Fibroblast of lung (primary cell): ENCODE measurements around the gene OR8A1. TPM values are rescaled to one million over a fixed set of nuclear protein-coding genes. Genes with fewer than 3 reads are reported as not detected.
A peak's percentile ranks its signal among the peaks of the same experiment; 100 is the strongest.

Experiments
- DNase-seq, 2 donors: peaks; one replicate each; pipeline versions ENCODE4 v3.0.0 to v3.0.0-alpha.2; 2010; ENCODE audit warnings: low read depth in 2 of 2
- H2AFZ ChIP-seq: 2 replicates; pipeline ENCODE4 v1.5.1; 2012; ENCODE audit warnings: low read length, control low read depth, inconsistent platforms
- H3K27ac ChIP-seq: 2 replicates; pipeline ENCODE4 v1.5.1; 2011; ENCODE audit warnings: low read length, control low read depth; ENCODE audit not compliant: insufficient read depth
- H3K27me3 ChIP-seq: 2 replicates; pipeline ENCODE4 v1.5.1; 2011; ENCODE audit warnings: mild to moderate bottlenecking, low read length; ENCODE audit not compliant: control insufficient read depth, insufficient read depth
- H3K36me3 ChIP-seq: 2 replicates; pipeline ENCODE4 v1.5.1; 2011; ENCODE audit warnings: low read length; ENCODE audit not compliant: control insufficient read depth, insufficient read depth
- H3K4me1 ChIP-seq: 2 replicates; pipeline ENCODE4 v1.5.1; 2011; ENCODE audit warnings: low read length; ENCODE audit not compliant: control insufficient read depth, insufficient read depth; ENCODE audit errors: extremely low read depth
- H3K4me2 ChIP-seq: 2 replicates; pipeline ENCODE4 v1.5.1; 2011; ENCODE audit warnings: low read length, control low read depth; ENCODE audit not compliant: insufficient read depth; ENCODE audit errors: extremely low read depth
- H3K4me3 ChIP-seq, 4 experiments: fragments of 200-600 bp in 1 of 4; sonication (generic) in 1 of 4; replicated peaks in 1 of 4; 2 replicates each; pipeline ENCODE4 v1.5.1; 2011 to 2016; ENCODE audit warnings: low read length in 4 of 4, low read depth in 3 of 4, mild to moderate bottlenecking in 3 of 4, control low read depth in 2 of 4, inconsistent platforms in 1 of 4, mixed read lengths in 1 of 4; ENCODE audit not compliant: insufficient read depth in 1 of 4; ENCODE audit errors: control extremely low read depth in 1 of 4
- H3K79me2 ChIP-seq: 2 replicates; pipeline ENCODE4 v1.5.1; 2012; ENCODE audit warnings: mild to moderate bottlenecking, low read length, inconsistent platforms; ENCODE audit not compliant: control insufficient read depth, insufficient read depth
- H3K9ac ChIP-seq: 2 replicates; pipeline ENCODE4 v1.5.1; 2011; ENCODE audit warnings: mild to moderate bottlenecking, low read length, control low read depth; ENCODE audit not compliant: insufficient read depth
- H3K9me3 ChIP-seq: 2 replicates; pipeline ENCODE4 v1.5.1; 2012; ENCODE audit warnings: low read depth, low read length; ENCODE audit not compliant: control insufficient read depth, insufficient read depth
- H4K20me1 ChIP-seq: 2 replicates; pipeline ENCODE4 v1.5.1; 2011; ENCODE audit warnings: low read length; ENCODE audit not compliant: control insufficient read depth, insufficient read depth; ENCODE audit errors: extremely low read depth
- EZH2 ChIP-seq: IDR thresholded peaks from 2 replicates; pipeline ENCODE4 v1.5.1; 2012; ENCODE audit warnings: low read length, control low read depth, mild to moderate bottlenecking; ENCODE audit errors: missing control alignments
- polyA plus RNA-seq, 2 donors: library from polyadenylated mRNA; depleted of rRNA in 1 of 2; stranded (reverse) in 1 of 2; unstranded in 1 of 2; fragments of >200 nt; gene quantifications; 2 replicates each; pipeline ENCODE4 v1.2.1, GENCODE V29; 2011 to 2012; ENCODE audit warnings: missing spikeins in 1 of 2
- total RNA-seq: library from RNA; depleted of rRNA; stranded (reverse); fragments of >200 nt; gene quantifications from 2 replicates; pipeline ENCODE4 v1.2.1, GENCODE V29; 2014
- TF ChIP-seq, protein P1 (sequence below), 2 donors: IDR thresholded peaks in 1 of 2; conservative IDR thresholded peaks in 1 of 2; 1 replicate in 1 of 2; 2 replicates in 1 of 2; pipeline ENCODE4 v1.5.1; 2011 to 2012; ENCODE audit warnings: low read length in 2 of 2, control low read depth in 1 of 2, inconsistent platforms in 1 of 2, low read depth in 1 of 2, mild to moderate bottlenecking in 1 of 2

OR8A1 gene
- total and polyA plus RNA-seq, 2 donors (not counting 1 experiment from before 2014, with no cell fraction given): not detected

DNA sequence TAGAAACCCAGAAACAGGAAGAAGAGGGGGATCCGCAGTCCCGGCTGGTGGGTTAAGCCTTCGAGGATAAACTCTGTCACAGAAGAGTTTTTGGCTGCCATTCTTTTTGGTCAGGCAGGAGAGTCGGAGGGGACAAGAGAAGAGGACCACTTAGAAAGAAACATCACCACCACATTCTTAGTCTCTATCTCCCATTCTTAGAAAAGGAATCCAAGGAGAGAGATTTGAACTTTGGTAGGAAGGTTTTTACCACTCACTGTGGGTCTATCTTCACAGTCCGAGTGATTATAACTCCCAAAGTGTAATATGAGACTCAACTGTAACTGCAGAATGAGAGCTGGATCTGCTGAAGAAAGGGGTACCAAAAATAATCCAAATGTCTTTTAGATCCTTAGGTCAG lies 26.2 kb upstream of the OR8A1 start, which contains the start of gene OR8B12:
Gene OR8B12, minus strand, starts transcription at position 101 of the 400 bp plus-strand sequence. Its CDS starts 0 bp downstream, at position 101.
- H3K79me2 ChIP-seq: no peaks in the 10 kb centered on the region
- H3K27me3 ChIP-seq: no peaks in the 10 kb centered on the region
- H2AFZ ChIP-seq: no peak within 1 kb of the TSS
- H3K4me1 ChIP-seq: no peaks in the 10 kb centered on the region
- no peak within 1 kb of the TSS for H3K4me2 ChIP-seq
- TF ChIP-seq, protein P1, sequence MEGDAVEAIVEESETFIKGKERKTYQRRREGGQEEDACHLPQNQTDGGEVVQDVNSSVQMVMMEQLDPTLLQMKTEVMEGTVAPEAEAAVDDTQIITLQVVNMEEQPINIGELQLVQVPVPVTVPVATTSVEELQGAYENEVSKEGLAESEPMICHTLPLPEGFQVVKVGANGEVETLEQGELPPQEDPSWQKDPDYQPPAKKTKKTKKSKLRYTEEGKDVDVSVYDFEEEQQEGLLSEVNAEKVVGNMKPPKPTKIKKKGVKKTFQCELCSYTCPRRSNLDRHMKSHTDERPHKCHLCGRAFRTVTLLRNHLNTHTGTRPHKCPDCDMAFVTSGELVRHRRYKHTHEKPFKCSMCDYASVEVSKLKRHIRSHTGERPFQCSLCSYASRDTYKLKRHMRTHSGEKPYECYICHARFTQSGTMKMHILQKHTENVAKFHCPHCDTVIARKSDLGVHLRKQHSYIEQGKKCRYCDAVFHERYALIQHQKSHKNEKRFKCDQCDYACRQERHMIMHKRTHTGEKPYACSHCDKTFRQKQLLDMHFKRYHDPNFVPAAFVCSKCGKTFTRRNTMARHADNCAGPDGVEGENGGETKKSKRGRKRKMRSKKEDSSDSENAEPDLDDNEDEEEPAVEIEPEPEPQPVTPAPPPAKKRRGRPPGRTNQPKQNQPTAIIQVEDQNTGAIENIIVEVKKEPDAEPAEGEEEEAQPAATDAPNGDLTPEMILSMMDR (conservative IDR thresholded peaks at IDR 0.05 in 1 of 2, IDR thresholded peaks at IDR 0.05 in 1 of 2; ENCODE audit: low read depth in 1 of 2, low read length in 2 of 2): no peak
- no peak for TF ChIP-seq EZH2
- no peak for DNase-seq
- no peaks in the 10 kb centered on the region for H4K20me1 ChIP-seq
- no peak within 1 kb of the TSS for H3K9ac ChIP-seq
- no peaks in the 10 kb centered on the region for H3K36me3 ChIP-seq
- H3K9me3 ChIP-seq: no peaks in the 10 kb centered on the region
- H3K27ac ChIP-seq: no peak within 1 kb of the TSS
- H3K4me3 ChIP-seq: no peak within 1 kb of the TSS

DNA sequence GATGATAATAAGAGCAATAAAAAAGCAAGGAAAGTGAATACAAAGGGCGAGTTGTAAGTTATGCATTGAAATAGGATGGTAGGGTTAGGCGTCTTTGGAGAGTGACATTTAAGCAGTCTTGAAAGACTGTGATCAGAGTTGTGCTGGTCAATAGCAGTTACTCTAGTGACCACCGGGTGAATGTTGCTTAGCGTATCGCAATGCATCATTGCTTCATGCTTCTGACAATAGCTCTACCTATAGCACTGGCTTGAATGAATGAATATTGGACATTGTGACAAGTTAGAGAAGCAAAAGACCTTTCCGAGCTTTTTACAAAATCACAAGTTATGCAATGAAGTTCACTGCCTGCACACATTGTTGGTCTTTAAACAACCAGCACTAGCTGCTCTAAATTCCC lies 18.6 kb upstream of the OR8A1 start:
- Histone ChIP-seq H3K79me2 (no peaks in the 10 kb centered on the region), H3K9me3 (no peaks in the 10 kb centered on the region), H3K4me3 (no peak overlapping the region), H2AFZ (no peak overlapping the region), H3K36me3 (no peaks in the 10 kb centered on the region), H4K20me1 (no peaks in the 10 kb centered on the region), H3K27ac (no peak overlapping the region), H3K4me2 (no peak overlapping the region), H3K27me3 (no peaks in the 10 kb centered on the region), H3K4me1 (no peaks in the 10 kb centered on the region), H3K9ac (no peak overlapping the region)
- DNase-seq: no peak
- no peak for TF ChIP-seq EZH2
- TF ChIP-seq, protein P1 (conservative IDR thresholded peaks at IDR 0.05 in 1 of 2, IDR thresholded peaks at IDR 0.05 in 1 of 2; ENCODE audit: low read depth in 1 of 2, low read length in 2 of 2): no peak

DNA sequence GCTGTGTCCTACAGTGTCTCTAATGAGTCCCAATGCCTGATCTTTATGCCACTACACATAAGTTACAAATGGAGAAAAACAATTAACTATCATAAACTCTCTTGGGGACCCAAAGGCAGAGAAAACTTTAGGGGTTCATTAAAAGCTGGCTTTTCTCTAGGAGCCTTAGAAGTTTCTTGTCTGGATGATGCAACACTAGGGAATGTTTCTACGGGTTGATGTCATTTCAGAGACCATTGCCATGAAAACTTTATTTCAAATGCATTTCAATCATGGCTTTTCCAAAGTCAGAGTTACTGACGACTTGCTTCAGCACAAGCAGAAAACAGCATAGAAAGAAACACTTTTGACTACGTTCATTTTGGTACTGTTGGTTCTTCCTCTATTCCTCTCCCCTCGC lies 17.8 kb upstream of the OR8A1 start:
- Histone ChIP-seq H2AFZ (no peak overlapping the region), H4K20me1 (no peaks in the 10 kb centered on the region), H3K9me3 (no peaks in the 10 kb centered on the region), H3K79me2 (no peaks in the 10 kb centered on the region), H3K4me1 (no peaks in the 10 kb centered on the region), H3K27me3 (no peaks in the 10 kb centered on the region), H3K36me3 (no peaks in the 10 kb centered on the region), H3K4me2 (no peak overlapping the region), H3K9ac (no peak overlapping the region), H3K4me3 (no peak overlapping the region), H3K27ac (no peak overlapping the region)
- DNase-seq: peak in 1 of 2 donors; percentile 6
- no peak for TF ChIP-seq EZH2
- TF ChIP-seq, protein P1 (conservative IDR thresholded peaks at IDR 0.05 in 1 of 2, IDR thresholded peaks at IDR 0.05 in 1 of 2; ENCODE audit: low read depth in 1 of 2, low read length in 2 of 2): no peak
